Breast epithelium (tissue), 3 donors: ENCODE measurements around the gene PGGT1B.

Experiments used
- CTCF ChIP-seq, 3 donors: fragments of 450-650 bp; IDR thresholded peaks; one replicate each; pipeline ENCODE4 v1.5.1; 2016 to 2017; ENCODE audit warnings: antibody characterized with exemption in 3 of 3, mild to moderate bottlenecking in 3 of 3, moderate library complexity in 3 of 3
- POLR2A ChIP-seq: fragments of 450-650 bp; IDR thresholded peaks from one replicate; pipeline ENCODE4 v1.6.1; 2016; ENCODE audit warnings: antibody characterized with exemption, mild to moderate bottlenecking, moderate library complexity
- POLR2AphosphoS5 ChIP-seq, 3 donors: sonication (generic); formaldehyde crosslinking; IDR thresholded peaks; one replicate each; pipeline ENCODE4 v1.6.1; 2017; ENCODE audit warnings: antibody characterized with exemption in 3 of 3

- no peak for TF ChIP-seq POLR2A
- no peak for TF ChIP-seq CTCF (IDR thresholded peaks at IDR 0.05)
- no peak for TF ChIP-seq POLR2AphosphoS5 (IDR thresholded peaks at IDR 0.05)
Observed at GRCh38 chr5:115260248-115260647, 2.4 kb downstream of the PGGT1B start.
